ENCODE measurements around the gene CCDC71L.

Gene CCDC71L

GRCh38 chr7:106616708-106617051 is 44.3 kb downstream of the CCDC71L start:
- no peak for DNase-seq (ENCODE audit: low read depth)
- no peak for TF ChIP-seq CTCF (conservative IDR thresholded peaks at IDR 0.05; ENCODE audit: low read length)
- no peak overlapping the region for H3K4me3 ChIP-seq (ENCODE audit: low read length)

DNA sequence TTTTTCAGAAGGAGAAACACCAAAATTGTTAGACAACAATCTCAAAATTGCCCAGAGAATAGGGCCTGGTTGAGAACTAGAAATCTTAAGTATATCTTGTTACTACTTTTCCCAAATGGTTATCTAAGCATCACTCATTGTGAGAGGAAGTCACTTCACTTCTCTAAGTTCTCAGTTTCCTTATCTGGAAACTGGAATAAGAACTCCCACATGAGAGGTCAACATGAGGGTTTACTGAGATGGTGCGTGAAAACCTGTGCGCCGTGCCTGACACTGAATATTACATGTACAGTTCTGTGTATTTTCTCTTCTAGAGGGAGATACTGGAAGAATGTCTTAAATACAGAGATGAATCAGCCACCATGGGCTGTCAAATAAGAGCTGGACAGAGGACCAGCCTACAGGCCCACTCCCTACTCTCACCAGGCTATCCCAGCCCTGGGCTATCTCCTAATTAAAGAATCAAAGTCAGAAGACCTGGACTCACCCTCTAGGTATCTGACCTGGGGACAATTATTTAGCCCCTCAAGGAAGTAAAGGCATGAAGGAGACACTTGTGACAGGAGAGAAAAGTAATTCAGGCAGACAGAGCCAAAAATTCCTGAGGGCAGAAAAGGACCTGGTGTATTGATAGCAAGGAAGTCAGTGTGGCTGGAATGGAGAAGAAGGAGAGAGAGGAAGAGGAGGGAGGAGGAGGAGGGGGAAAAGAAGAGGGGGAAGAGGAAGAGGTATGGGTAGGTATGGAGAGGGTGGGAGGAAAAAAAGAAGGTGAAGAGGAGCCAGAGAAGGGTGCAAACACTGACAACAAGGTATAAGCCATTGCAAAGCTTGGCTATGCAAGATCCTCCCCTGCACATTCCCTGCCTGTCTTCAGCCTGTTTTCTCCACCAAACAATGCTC is 44.9 kb downstream of the CCDC71L start:
- TF ChIP-seq CTCF (conservative IDR thresholded peaks at IDR 0.05; ENCODE audit: low read length), result no peak

GRCh38 chr7:106614751-106615150 is 46.2 kb downstream of the CCDC71L start:
- no peak overlapping the region for H3K4me3 ChIP-seq (ENCODE audit: low read length)
- TF ChIP-seq CTCF (conservative IDR thresholded peaks at IDR 0.05; ENCODE audit: low read length), result no peak
- DNase-seq (ENCODE audit: low read depth), result peak; percentile 67

More for the DNA sequence above, 44.9 kb downstream of the CCDC71L start:
- H3K4me3 ChIP-seq (ENCODE audit: low read length), result no peak overlapping the region
- DNase-seq (ENCODE audit: low read depth), result no peak

- DNase-seq (ENCODE audit: low read depth), result peak; percentile 69
- H3K4me3 ChIP-seq (ENCODE audit: low read length), result no peak overlapping the region
- TF ChIP-seq CTCF (conservative IDR thresholded peaks at IDR 0.05; ENCODE audit: low read length), result no peak
These were observed 47.0 kb downstream of the CCDC71L start for GRCh38 chr7:106613848-106614560.

GRCh38 chr7:106613279-106613678 is 47.7 kb downstream of the CCDC71L start:
- DNase-seq (ENCODE audit: low read depth), result no peak
- H3K4me3 ChIP-seq (ENCODE audit: low read length), result no peak overlapping the region
- TF ChIP-seq CTCF (conservative IDR thresholded peaks at IDR 0.05; ENCODE audit: low read length), result no peak

DNA sequence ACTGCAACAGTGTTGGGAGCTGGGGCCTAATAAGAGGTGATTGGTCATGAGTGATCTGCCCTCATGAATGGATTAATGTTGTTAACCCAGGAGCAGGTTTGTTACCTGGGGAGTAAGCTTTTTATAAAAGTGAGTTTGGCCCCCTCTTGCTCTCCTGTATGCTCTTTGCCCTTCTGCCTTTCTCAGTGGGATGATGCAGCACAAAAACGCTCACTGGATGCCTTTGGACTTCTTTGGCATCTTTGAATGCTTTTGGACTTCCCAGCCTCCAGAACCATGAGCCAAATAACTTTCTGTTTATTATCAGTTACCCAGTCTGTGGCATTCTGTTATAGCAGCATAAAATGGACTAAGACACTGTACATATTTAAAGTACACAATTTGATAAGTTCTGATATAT is 48.5 kb downstream of the CCDC71L start:
- no peak overlapping the region for H3K4me3 ChIP-seq (ENCODE audit: low read length)
- no peak for DNase-seq (ENCODE audit: low read depth)
- no peak for TF ChIP-seq CTCF (conservative IDR thresholded peaks at IDR 0.05; ENCODE audit: low read length)

DNA sequence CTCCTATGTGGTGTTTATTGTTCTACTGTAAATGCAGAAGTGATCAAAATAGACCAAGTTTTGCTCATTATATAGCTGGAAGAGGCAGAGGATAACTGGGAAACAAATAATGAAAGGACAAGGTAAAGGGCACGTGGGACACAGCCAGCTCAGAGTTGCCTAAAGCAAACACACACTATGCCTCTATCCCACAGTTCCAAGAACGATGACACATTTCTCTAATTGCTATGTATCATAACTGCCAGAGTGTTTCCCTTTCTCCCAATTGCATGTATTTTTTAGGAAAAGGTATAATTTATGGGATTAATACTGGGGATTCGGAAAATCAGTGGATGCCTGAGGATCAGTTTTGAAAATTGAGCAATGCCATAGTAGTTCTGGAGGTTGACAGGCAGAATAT is 49.0 kb downstream of the CCDC71L start:
- no peak for TF ChIP-seq CTCF (conservative IDR thresholded peaks at IDR 0.05; ENCODE audit: low read length)
- DNase-seq (ENCODE audit: low read depth), result no peak
- no peak overlapping the region for H3K4me3 ChIP-seq (ENCODE audit: low read length)
